Hepatocyte (in vitro differentiated cells): ENCODE results near the gene DET1.

Source experiments
- EZH2 ChIP-seq: fragments of 200-600 bp; sonication (generic); IDR thresholded peaks from 2 replicates; pipeline ENCODE4 v1.6.1; 2016; ENCODE audit warnings: antibody characterized with exemption, mild to moderate bottlenecking, borderline replicate concordance
- TF ChIP-seq, protein P1 (sequence below): fragments of 200-600 bp; sonication (generic); IDR thresholded peaks from 2 replicates; pipeline ENCODE4 v1.5.1; 2016; ENCODE audit warnings: antibody characterized with exemption, mild to moderate bottlenecking; ENCODE audit not compliant: poor library complexity

DNA sequence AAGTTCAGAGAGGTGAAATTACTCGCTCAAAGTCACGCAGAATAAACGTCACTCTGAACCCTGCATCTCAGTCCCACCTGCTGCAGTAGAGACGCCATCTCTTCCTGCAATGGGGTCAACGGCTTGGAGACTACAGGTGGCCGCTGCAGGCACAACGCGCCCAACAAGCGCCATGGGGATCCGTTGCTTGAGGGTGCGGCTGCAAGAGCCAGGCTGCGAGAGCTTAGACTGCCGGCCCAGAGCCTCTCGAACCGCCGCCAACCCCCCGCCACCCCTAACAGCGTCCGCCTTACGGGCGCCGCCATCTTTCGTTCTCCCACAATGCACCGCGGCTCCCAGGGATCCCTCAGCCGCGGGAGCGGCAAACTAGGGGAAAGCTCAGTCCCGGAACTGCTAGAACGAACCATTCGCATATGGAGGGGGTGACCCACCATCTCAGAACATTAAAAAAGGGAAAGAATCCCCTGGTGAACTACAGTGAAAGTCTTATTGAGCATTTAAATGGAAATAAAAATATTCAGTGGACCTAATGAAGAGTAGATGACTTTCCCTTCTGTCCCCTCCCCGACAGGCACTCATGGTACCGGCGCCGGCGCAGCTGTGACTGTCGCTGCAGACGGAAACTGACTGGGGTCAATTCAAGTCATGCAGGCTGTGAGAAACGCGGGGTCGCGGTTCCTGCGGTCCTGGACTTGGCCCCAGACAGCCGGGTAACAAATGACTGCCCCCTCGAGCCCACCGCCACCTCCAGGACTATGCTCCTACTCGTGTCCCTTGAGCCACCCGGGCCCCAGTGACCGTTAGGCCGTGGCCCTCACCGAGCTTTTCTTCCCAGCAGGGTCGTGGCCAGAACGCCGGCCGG, 79.2 kb downstream of the DET1 start, which contains the start of the genes MRPL46 and MRPS11:
- TF ChIP-seq, protein P1, sequence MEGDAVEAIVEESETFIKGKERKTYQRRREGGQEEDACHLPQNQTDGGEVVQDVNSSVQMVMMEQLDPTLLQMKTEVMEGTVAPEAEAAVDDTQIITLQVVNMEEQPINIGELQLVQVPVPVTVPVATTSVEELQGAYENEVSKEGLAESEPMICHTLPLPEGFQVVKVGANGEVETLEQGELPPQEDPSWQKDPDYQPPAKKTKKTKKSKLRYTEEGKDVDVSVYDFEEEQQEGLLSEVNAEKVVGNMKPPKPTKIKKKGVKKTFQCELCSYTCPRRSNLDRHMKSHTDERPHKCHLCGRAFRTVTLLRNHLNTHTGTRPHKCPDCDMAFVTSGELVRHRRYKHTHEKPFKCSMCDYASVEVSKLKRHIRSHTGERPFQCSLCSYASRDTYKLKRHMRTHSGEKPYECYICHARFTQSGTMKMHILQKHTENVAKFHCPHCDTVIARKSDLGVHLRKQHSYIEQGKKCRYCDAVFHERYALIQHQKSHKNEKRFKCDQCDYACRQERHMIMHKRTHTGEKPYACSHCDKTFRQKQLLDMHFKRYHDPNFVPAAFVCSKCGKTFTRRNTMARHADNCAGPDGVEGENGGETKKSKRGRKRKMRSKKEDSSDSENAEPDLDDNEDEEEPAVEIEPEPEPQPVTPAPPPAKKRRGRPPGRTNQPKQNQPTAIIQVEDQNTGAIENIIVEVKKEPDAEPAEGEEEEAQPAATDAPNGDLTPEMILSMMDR = no peak
- no peak for TF ChIP-seq EZH2
